NCI-H460 (cell line): ENCODE data around the gene CDK5RAP1. TPM values are rescaled to one million over a fixed set of nuclear protein-coding genes. Genes with fewer than 3 reads are reported as not detected.

Experiments used
- DNase-seq: peaks from one replicate; pipeline ENCODE4 v3.0.0-alpha.2; 2016; ENCODE audit warnings: low read depth; ENCODE audit errors: extremely low read depth
- total RNA-seq: library from RNA; depleted of rRNA; stranded (reverse); fragments of >200 nt; shearing (Covaris generic); gene quantifications from 2 replicates; pipeline ENCODE4 v1.2.3, GENCODE V29; 2014; rRNA removed

CDK5RAP1 gene
- total RNA-seq, 1 experiment from 2014 or later, result 31.9 TPM

GRCh38 chr20:33309631-33310030 lies 91.7 kb downstream of the CDK5RAP1 start:
- no peak for DNase-seq

Other genes starting within 250 kb of the CDK5RAP1 start
- gene BPIFA2, start 233.4 kb downstream of the CDK5RAP1 start, total RNA-seq, result not detected in 2 replicates
- not detected in 2 replicates for gene BPIFA3, start 184.2 kb downstream of the CDK5RAP1 start, total RNA-seq
- gene BPIFA1, start 165.5 kb downstream of the CDK5RAP1 start, total RNA-seq, result not detected in 2 replicates
- not detected in 2 replicates for gene BPIFB1, start 118.3 kb downstream of the CDK5RAP1 start, total RNA-seq
- gene SNTA1, start 42.2 kb upstream of the CDK5RAP1 start, total RNA-seq, result 7.3 and 10.4 TPM in 2 replicates
- gene CBFA2T2, start 88.6 kb upstream of the CDK5RAP1 start, total RNA-seq, result 4.2 and 5.5 TPM in 2 replicates